ENCODE data around the gene GTPBP1.

- TF ChIP-seq CTCF (IDR thresholded peaks at IDR 0.05): no peak
- no peak for TF ChIP-seq POLR2A (IDR thresholded peaks at IDR 0.05)
These were observed 76.8 kb downstream of the GTPBP1 start for GRCh38 chr22:38782402-38783094.

Measured in heart left ventricle (tissue), 13 donors.